HL-60 (cell line): ENCODE results near the gene CYP4V2.

Experiments
- DNase-seq, 2 experiments: peaks; one replicate each; pipeline ENCODE4 v3.0.0-alpha.2; 2010 to 2020; ENCODE audit warnings: low read depth in 1 of 2, low spot score in 1 of 2
- H3K27ac ChIP-seq: fragments of 250-450 bp; sonication (Bioruptor Pico); replicated peaks from 2 replicates; pipeline ENCODE4 v1.5.1; 2020; ENCODE audit warnings: mild to moderate bottlenecking, moderate library complexity
- H3K27me3 ChIP-seq: fragments of 250-450 bp; sonication (Bioruptor Pico); 2 replicates; pipeline ENCODE4 v1.5.1; 2021; ENCODE audit warnings: mild to moderate bottlenecking, moderate library complexity; ENCODE audit not compliant: insufficient read depth, poor library complexity, severe bottlenecking
- H3K4me3 ChIP-seq: replicated peaks from 2 replicates; pipeline ENCODE4 v1.5.1; 2011; ENCODE audit warnings: mild to moderate bottlenecking, control low read depth, low read length; ENCODE audit not compliant: insufficient read depth
- GABPA ChIP-seq: IDR thresholded peaks from 2 replicates; pipeline ENCODE4 v1.6.1; 2012; ENCODE audit warnings: low read depth
- POLR2AphosphoS5 ChIP-seq: IDR thresholded peaks from 2 replicates; pipeline ENCODE4 v1.6.1; 2012; ENCODE audit warnings: low read depth
- SPI1 ChIP-seq: IDR thresholded peaks from 2 replicates; pipeline ENCODE4 v1.6.1; 2012; ENCODE audit warnings: low read depth, mild to moderate bottlenecking, borderline replicate concordance
- TF ChIP-seq, protein P1 (sequence below): IDR thresholded peaks from 2 replicates; pipeline ENCODE4 v1.6.1; 2012; ENCODE audit warnings: low read depth; ENCODE audit not compliant: insufficient replicate concordance
- TF ChIP-seq, protein P2 (sequence below): IDR thresholded peaks from one replicate; pipeline ENCODE4 v1.5.1; 2011; ENCODE audit warnings: low read length, control low read depth, inconsistent platforms; ENCODE audit not compliant: insufficient read depth

CYP4V2 gene

DNA sequence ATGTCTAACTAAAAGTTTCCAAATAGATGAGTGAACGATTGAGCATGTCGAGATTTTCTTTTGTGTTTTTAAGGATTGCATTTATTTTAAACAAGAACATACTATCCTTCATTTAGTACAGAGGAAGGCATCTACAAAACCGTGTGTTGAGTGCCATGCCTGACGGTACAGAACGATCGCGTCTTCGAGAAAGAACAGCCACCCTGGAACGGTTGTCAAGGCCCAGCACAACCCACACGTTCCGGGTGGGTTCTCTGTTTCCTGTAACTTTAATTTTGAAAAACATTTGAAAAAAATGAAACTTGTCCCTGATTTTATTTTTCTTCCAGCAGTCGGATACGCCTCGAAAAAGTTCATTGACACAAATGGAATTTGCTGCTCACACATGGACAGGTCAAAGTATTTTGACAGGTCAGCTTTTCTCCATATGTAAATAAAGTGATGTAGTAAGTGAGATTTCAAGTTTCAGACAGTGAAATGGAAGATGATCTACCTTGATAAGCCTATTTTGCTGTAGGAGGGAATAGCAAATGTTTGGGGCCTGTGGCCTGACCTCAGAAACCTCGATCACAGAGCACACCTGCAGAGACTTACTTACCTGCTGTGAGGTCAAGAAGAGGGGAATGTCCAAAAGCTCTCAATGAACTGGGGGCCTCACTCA is 24.4 kb upstream of the CYP4V2 start:
- no peak for DNase-seq
- Histone ChIP-seq H3K27me3 (no peaks in the 10 kb centered on the region), H3K27ac (no peak overlapping the region), H3K4me3 (no peak overlapping the region)
- TF ChIP-seq, protein P1, sequence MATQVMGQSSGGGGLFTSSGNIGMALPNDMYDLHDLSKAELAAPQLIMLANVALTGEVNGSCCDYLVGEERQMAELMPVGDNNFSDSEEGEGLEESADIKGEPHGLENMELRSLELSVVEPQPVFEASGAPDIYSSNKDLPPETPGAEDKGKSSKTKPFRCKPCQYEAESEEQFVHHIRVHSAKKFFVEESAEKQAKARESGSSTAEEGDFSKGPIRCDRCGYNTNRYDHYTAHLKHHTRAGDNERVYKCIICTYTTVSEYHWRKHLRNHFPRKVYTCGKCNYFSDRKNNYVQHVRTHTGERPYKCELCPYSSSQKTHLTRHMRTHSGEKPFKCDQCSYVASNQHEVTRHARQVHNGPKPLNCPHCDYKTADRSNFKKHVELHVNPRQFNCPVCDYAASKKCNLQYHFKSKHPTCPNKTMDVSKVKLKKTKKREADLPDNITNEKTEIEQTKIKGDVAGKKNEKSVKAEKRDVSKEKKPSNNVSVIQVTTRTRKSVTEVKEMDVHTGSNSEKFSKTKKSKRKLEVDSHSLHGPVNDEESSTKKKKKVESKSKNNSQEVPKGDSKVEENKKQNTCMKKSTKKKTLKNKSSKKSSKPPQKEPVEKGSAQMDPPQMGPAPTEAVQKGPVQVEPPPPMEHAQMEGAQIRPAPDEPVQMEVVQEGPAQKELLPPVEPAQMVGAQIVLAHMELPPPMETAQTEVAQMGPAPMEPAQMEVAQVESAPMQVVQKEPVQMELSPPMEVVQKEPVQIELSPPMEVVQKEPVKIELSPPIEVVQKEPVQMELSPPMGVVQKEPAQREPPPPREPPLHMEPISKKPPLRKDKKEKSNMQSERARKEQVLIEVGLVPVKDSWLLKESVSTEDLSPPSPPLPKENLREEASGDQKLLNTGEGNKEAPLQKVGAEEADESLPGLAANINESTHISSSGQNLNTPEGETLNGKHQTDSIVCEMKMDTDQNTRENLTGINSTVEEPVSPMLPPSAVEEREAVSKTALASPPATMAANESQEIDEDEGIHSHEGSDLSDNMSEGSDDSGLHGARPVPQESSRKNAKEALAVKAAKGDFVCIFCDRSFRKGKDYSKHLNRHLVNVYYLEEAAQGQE, result no peak
- TF ChIP-seq POLR2AphosphoS5, result no peak
- TF ChIP-seq, protein P2, sequence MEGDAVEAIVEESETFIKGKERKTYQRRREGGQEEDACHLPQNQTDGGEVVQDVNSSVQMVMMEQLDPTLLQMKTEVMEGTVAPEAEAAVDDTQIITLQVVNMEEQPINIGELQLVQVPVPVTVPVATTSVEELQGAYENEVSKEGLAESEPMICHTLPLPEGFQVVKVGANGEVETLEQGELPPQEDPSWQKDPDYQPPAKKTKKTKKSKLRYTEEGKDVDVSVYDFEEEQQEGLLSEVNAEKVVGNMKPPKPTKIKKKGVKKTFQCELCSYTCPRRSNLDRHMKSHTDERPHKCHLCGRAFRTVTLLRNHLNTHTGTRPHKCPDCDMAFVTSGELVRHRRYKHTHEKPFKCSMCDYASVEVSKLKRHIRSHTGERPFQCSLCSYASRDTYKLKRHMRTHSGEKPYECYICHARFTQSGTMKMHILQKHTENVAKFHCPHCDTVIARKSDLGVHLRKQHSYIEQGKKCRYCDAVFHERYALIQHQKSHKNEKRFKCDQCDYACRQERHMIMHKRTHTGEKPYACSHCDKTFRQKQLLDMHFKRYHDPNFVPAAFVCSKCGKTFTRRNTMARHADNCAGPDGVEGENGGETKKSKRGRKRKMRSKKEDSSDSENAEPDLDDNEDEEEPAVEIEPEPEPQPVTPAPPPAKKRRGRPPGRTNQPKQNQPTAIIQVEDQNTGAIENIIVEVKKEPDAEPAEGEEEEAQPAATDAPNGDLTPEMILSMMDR, result no peak
- no peak for TF ChIP-seq SPI1
- TF ChIP-seq GABPA, result no peak

DNA sequence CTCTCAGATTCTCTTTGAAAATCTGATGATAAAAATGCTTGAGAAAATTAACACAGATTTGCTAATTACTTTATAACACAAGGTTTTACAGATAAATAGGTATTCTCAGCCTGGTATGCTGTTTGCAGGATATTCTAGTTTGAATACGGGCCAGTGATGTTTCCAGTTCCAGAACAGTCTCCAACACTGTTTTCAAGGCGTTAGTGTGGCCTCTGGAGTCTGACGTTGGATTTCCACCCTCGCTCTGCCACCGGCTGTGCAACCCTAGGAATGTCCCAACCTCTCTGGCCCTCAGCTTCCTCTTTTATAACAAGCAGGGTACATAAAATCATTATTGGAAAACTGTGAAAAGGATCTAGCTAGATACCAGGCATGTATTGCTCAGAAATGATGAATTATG is 23.8 kb upstream of the CYP4V2 start:
- TF ChIP-seq, protein P2, result no peak
- peak in 1 of 2 experiments; percentile 11 for DNase-seq
- Histone ChIP-seq H3K27ac (no peak overlapping the region), H3K27me3 (no peaks in the 10 kb centered on the region), H3K4me3 (no peak overlapping the region)

GRCh38 chr4:186168750-186169149 is 22.6 kb upstream of the CYP4V2 start:
- Histone ChIP-seq H3K4me3 (no peak overlapping the region), H3K27ac (no peak overlapping the region), H3K27me3 (no peaks in the 10 kb centered on the region)
- no peak for DNase-seq
- TF ChIP-seq SPI1, result no peak

DNA sequence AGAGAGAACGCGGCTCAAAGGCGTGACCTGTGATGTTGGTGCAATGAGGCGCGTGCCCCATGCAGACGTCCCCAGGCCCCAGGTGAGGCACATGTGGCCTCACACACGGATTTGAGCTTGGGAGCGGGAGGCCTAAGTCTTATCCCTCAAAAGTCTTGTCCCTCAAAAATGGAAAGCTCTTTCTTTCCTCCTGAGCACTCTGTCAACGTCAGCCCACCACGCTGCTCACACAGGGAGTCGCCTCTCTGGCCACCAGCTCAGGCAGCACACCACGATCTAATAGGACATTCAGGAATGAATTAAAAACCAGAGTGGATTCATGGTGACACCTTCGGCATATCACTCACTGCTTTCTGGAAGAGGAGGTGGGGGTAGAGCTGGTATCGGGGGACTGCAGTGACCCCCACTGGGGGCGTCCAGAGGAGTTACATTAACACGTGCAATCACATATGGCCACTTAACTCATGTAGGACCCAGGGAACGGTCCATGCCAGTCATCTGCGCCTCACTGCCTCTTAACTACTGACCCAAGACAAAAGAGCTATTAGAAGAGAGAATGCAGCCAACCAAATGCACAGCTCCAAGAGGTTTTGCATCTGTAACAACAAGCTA is 21.9 kb upstream of the CYP4V2 start:
- H3K4me3 ChIP-seq, result no peak overlapping the region
- H3K27me3 ChIP-seq, result no peaks in the 10 kb centered on the region
- TF ChIP-seq SPI1 (no peak), GABPA (no peak), POLR2AphosphoS5 (no peak)
- TF ChIP-seq, protein P2, result no peak
- TF ChIP-seq, protein P1, result no peak
- DNase-seq, result no peak
- no peak overlapping the region for H3K27ac ChIP-seq
